Mucosa of stomach (tissue), 1 donor: ENCODE measurements around the gene FFAR3.

Experiments
- H3K27me3 ChIP-seq: one replicate; pipeline ENCODE4 v1.7.0; 2013; ENCODE audit warnings: mild to moderate bottlenecking, low read length; ENCODE audit not compliant: control insufficient read depth, insufficient read depth
- H3K36me3 ChIP-seq: one replicate; pipeline ENCODE4 v1.7.0; 2013; ENCODE audit warnings: low read length; ENCODE audit not compliant: control insufficient read depth, insufficient read depth
- H3K4me1 ChIP-seq: one replicate; pipeline ENCODE4 v1.7.0; 2013; ENCODE audit warnings: mild to moderate bottlenecking, low read length; ENCODE audit not compliant: control insufficient read depth, insufficient read depth
- H3K4me3 ChIP-seq: one replicate; pipeline ENCODE4 v1.7.0; 2013; ENCODE audit warnings: low read length
- H3K9ac ChIP-seq: one replicate; pipeline ENCODE4 v1.7.0; 2013; ENCODE audit warnings: mild to moderate bottlenecking, low read length, moderate library complexity
- H3K9me3 ChIP-seq: one replicate; pipeline ENCODE4 v1.7.0; 2013; ENCODE audit warnings: mild to moderate bottlenecking, low read length, moderate library complexity; ENCODE audit not compliant: control insufficient read depth
- donor health status: Pancreatic carcinoma.

FFAR3 gene

DNA sequence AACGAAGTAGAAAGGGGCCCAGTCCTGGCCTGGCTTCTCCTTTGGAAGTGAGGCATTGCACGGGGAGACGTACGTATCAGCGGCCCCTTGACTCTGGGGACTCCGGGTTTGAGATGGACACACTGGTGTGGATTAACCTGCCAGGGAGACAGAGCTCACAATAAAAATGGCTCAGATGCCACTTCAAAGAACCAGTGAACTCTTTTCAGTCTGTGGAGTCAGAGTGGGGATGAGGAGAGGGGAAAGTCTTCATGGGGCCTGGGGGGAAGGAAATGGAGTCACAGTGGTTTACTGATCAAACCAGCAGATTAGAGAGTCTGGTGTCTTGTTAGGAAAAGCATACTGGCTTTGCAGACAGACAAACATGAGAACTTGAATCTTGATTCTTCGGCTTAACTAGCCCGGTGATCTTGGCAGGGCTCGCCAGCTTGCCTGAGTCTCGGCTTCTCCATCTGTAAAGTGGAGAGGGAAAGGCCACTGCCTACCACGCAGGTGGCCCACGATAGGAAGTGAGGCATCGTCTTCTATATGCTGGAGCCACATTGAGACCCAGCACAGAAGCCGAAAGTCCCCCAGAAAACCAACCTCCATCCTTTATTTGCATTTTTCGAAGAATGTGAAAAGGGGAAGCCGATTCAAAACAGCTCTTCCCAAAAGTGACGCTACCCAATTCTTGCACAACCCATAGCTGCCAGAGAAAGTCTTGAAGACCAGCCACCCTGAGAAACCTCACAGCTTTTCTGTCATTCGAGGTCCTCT is 10.9 kb upstream of the FFAR3 start, which contains the start of gene FFAR1:
TSS of gene FFAR1 (plus strand) at position 732 of the 759 bp plus-strand sequence. CDS start 3,650 bp downstream, outside the sequence.
- no peaks in the 10 kb centered on the region for H3K4me1 ChIP-seq
- H3K4me3 ChIP-seq: no peak within 1 kb of the TSS
- no peaks in the 10 kb centered on the region for H3K36me3 ChIP-seq
- H3K9ac ChIP-seq: no peak within 1 kb of the TSS
- H3K27me3 ChIP-seq: peaks cover 10% of the 10 kb centered on the region
- no peaks in the 10 kb centered on the region for H3K9me3 ChIP-seq

DNA sequence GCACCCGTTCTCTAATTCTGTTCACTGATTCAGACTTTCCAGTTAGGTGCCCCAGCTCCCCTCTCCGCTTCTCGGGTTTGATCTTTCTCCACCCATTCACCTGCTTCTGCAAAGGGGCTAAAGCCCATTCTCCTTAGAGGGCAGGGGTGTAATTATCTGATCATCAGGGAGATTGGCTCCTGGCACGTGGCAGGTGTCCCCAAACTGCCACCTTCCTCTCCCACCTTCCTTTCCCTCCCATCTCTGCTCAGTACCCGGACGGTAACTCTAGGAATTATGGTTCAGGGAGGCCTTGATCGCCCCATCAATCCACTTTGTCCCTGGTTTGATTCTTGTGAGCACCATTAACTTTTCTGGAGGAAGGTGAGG is 10.3 kb upstream of the FFAR3 start:
- H3K4me1 ChIP-seq: no peaks in the 10 kb centered on the region
- H3K36me3 ChIP-seq: no peaks in the 10 kb centered on the region
- H3K27me3 ChIP-seq: peaks cover 10% of the 10 kb centered on the region
- H3K9ac ChIP-seq: no peak overlapping the region
- H3K4me3 ChIP-seq: no peak overlapping the region
- H3K9me3 ChIP-seq: no peaks in the 10 kb centered on the region

GRCh38 chr19:35348911-35349611 is 9.2 kb upstream of the FFAR3 start:
- Histone ChIP-seq H3K36me3 (no peaks in the 10 kb centered on the region), H3K4me1 (no peaks in the 10 kb centered on the region), H3K9me3 (no peaks in the 10 kb centered on the region), H3K9ac (no peak overlapping the region), H3K4me3 (no peak overlapping the region), H3K27me3 (peaks cover 8% of the 10 kb centered on the region)

DNA sequence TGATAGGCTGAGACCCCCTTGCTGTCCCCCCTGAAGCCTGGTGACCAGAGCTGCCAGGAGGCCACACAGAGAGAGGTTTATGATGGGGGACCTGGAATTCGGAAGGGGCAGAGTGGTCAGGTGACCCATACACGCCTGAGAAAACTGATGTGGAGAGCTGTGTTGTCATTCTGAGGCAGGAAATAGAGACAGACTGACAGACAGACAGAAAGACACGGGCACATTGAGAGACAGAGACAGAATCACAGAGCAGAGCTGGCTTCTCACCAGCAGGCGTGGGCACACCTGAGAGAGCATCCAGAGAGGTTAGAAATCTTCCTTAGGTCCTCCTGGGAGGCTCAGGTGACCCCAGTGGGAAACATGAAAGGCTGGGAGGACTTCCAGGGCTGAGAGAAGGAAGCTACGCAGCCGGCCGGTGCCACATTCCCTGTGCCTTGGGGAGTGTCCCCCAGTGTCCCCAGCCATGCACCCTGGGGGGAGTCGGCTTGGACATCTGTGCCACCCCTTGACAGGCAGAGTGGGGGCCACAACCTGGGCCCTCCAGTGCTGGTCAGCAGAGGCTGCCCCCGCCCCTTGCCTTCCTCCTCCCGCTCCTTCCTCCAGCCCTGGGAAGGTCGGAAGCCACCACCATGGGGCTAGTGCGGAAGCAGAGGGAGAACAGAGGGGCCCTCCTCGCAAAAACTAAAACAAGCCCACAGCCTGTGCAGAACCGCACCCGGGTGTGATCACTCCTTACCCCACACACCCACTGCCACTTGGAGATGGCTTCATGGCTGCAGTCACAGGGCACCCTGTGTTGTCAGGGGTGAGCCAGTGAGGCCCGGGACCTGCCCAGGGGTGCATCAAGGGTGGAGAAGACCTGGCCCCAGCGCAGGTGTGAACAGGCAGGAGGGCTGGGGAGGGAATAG is 8.4 kb upstream of the FFAR3 start:
- H3K27me3 ChIP-seq: peaks cover 3% of the 10 kb centered on the region
- no peaks in the 10 kb centered on the region for H3K36me3 ChIP-seq
- H3K4me1 ChIP-seq: no peaks in the 10 kb centered on the region
- no peak overlapping the region for H3K9ac ChIP-seq
- no peak overlapping the region for H3K4me3 ChIP-seq
- no peaks in the 10 kb centered on the region for H3K9me3 ChIP-seq

DNA sequence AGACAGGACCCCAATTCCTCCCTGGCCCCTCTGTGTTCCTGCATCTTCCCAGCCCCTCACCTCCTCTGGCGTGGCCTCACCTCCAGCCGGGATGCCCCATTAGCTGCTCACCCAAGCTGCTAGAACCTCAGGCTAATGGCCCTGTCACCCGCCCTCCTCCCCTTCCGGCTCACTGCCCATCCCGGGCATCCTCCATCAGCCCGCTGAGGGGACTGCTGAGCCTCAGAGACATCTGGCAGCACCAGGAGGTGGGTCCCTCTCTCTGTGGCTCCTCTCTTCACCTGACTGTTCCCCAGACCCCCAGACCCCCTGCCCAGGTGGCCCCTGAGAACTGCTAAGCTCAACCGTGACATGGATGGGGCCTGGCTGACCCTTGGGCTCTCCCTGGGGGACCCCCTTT is 7.7 kb upstream of the FFAR3 start:
- Histone ChIP-seq H3K4me1 (no peaks in the 10 kb centered on the region), H3K36me3 (no peaks in the 10 kb centered on the region), H3K9me3 (no peaks in the 10 kb centered on the region), H3K27me3 (peaks cover 3% of the 10 kb centered on the region), H3K4me3 (no peak overlapping the region), H3K9ac (no peak overlapping the region)

- Histone ChIP-seq H3K9ac (no peak overlapping the region), H3K36me3 (no peaks in the 10 kb centered on the region), H3K4me1 (no peaks in the 10 kb centered on the region), H3K4me3 (no peak overlapping the region), H3K9me3 (no peaks in the 10 kb centered on the region), H3K27me3 (no peaks in the 10 kb centered on the region)
These were observed 6.7 kb upstream of the FFAR3 start for GRCh38 chr19:35351411-35352176.

DNA sequence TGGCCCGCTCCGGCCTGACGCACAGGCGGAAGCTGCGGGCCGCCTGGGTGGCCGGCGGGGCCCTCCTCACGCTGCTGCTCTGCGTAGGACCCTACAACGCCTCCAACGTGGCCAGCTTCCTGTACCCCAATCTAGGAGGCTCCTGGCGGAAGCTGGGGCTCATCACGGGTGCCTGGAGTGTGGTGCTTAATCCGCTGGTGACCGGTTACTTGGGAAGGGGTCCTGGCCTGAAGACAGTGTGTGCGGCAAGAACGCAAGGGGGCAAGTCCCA is 6.1 kb upstream of the FFAR3 start:
- no peaks in the 10 kb centered on the region for H3K36me3 ChIP-seq
- no peak overlapping the region for H3K9ac ChIP-seq
- H3K9me3 ChIP-seq: no peaks in the 10 kb centered on the region
- no peak overlapping the region for H3K4me3 ChIP-seq
- H3K4me1 ChIP-seq: no peaks in the 10 kb centered on the region
- H3K27me3 ChIP-seq: no peaks in the 10 kb centered on the region

DNA sequence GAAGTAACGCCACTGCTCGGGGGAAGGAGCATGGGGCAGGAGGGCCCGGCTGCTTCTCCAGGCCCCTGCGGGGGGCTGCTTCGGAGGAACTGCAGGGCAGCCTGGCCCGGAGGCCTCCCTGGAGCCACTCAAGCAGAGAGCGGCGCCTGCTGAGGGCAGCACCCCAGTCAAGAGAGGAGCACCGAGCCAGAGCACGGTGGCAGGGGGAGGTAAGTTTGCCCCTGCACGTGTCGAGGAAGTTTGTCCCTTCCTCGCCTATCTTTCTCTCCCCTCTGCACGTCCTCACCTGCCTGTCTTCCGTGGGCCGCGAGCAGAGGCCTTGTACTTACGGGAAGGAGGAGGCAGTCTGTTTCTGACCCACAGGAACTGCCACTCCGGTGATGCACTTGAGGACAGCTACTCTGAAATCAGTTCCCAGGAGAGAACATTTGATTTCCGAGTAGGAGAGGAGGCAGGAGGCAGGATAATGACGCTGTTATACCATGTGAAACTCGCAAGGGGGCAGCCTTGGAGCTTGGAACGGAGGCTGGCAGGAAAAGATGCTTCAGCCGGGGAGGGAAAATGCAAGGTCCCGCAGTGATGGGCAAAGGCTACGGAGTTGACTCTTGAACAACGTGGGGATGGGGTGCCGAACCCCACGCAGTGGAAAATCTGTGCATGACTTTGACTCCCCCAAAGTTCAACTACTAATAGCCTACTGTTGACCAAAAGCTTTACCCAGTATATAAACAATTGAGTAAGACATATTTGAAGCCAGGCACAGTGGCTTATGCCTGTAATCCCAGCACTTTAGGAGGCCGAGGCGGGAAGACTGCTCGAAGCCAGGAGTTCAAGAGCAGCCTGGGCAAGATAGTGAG is 5.6 kb upstream of the FFAR3 start:
- no peaks in the 10 kb centered on the region for H3K36me3 ChIP-seq
- no peaks in the 10 kb centered on the region for H3K9me3 ChIP-seq
- no peak overlapping the region for H3K4me3 ChIP-seq
- no peaks in the 10 kb centered on the region for H3K27me3 ChIP-seq
- H3K4me1 ChIP-seq: peaks cover 5% of the 10 kb centered on the region
- no peak overlapping the region for H3K9ac ChIP-seq

- Histone ChIP-seq H3K4me3 (no peak overlapping the region), H3K4me1 (peaks cover 12% of the 10 kb centered on the region), H3K27me3 (no peaks in the 10 kb centered on the region), H3K36me3 (no peaks in the 10 kb centered on the region), H3K9ac (peak overlapping the region; percentile 12), H3K9me3 (no peaks in the 10 kb centered on the region)
These were observed 4.6 kb upstream of the FFAR3 start for GRCh38 chr19:35353635-35354034.

DNA sequence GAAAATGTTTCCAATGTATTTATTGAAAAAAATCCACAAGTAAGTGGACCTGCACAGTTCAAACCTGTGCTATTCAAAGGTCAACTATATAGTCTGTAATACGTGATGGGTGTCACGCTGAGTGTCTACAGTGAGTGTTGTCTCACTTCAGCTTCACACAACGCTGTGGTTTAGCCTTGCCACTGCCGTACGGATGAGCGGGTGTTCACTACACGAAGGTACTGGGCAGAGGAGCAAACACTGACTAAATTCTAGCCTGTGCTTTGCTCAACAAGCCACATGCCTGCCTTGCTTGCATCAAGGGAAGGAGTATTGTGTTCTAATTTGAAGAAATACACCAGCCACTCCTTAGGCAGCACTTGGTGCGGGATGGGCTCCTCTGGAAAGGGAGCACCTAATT is 3.4 kb upstream of the FFAR3 start:
- Histone ChIP-seq H3K36me3 (no peaks in the 10 kb centered on the region), H3K9me3 (no peaks in the 10 kb centered on the region), H3K27me3 (no peaks in the 10 kb centered on the region), H3K9ac (no peak overlapping the region), H3K4me1 (peaks cover 12% of the 10 kb centered on the region), H3K4me3 (no peak overlapping the region)
